Type B pancreatic cell (in vitro differentiated cells): ENCODE results near the gene SLC25A48. TPM values are rescaled to one million over a fixed set of nuclear protein-coding genes. Genes with fewer than 3 reads are reported as not detected.

Experiments used
- DNase-seq: peaks from one replicate; pipeline ENCODE4 v3.0.0; 2021; ENCODE audit warnings: mixed read lengths; ENCODE audit not compliant: unreplicated experiment; ENCODE audit errors: extremely low spot score
- H3K27ac Mint-ChIP-seq: 2 replicates; pipeline ENCODE4 v1.8.0; 2021; ENCODE audit warnings: mild to moderate bottlenecking, mixed read lengths
- H3K27me3 Mint-ChIP-seq: 2 replicates; pipeline ENCODE4 v1.8.0; 2021; ENCODE audit warnings: mixed read lengths
- H3K36me3 Mint-ChIP-seq: 2 replicates; pipeline ENCODE4 v1.8.0; 2021; ENCODE audit warnings: mixed read lengths
- H3K4me1 Mint-ChIP-seq: one replicate; pipeline ENCODE4 v1.8.0; 2021; ENCODE audit warnings: mixed read lengths; ENCODE audit not compliant: unreplicated experiment
- H3K4me3 Mint-ChIP-seq: 2 replicates; pipeline ENCODE4 v1.8.0; 2021; ENCODE audit warnings: mild to moderate bottlenecking, mixed read lengths
- H3K9me3 Mint-ChIP-seq: 2 replicates; pipeline ENCODE4 v1.8.0; 2021; ENCODE audit warnings: mixed read lengths
- CTCF ChIP-seq: fragments of 200-600 bp; sonication (generic); conservative IDR thresholded peaks from 2 replicates; pipeline ENCODE4 v1.5.0; 2021; ENCODE audit warnings: antibody characterized with exemption, mild to moderate bottlenecking
- total RNA-seq: library from RNA; stranded (reverse); gene quantifications from 2 replicates; pipeline ENCODE4 v1.2.1, GENCODE V29; 2021; ENCODE audit warnings: low replicate concordance

Gene SLC25A48
- total RNA-seq, 1 donor from 2014 or later: 8.2 TPM

GRCh38 chr5:135846311-135846710, 11.8 kb downstream of the SLC25A48 start:
- Mint-ChIP-seq H3K27me3 (peaks cover 14% of the 10 kb centered on the region), H3K4me3 (no peak overlapping the region), H3K9me3 (no peaks in the 10 kb centered on the region), H3K4me1 (no peaks in the 10 kb centered on the region), H3K36me3 (no peaks in the 10 kb centered on the region), H3K27ac (no peak overlapping the region)
- no peak for DNase-seq
- TF ChIP-seq CTCF: no peak

GRCh38 chr5:135847976-135848375, 13.5 kb downstream of the SLC25A48 start:
- no peak for TF ChIP-seq CTCF
- Mint-ChIP-seq H3K4me1 (no peaks in the 10 kb centered on the region), H3K27ac (no peak overlapping the region), H3K4me3 (no peak overlapping the region), H3K27me3 (peaks cover 8% of the 10 kb centered on the region), H3K9me3 (no peaks in the 10 kb centered on the region), H3K36me3 (no peaks in the 10 kb centered on the region)
- no peak for DNase-seq

- no peaks in the 10 kb centered on the region for H3K36me3 Mint-ChIP-seq
- no peak for DNase-seq
- no peaks in the 10 kb centered on the region for H3K4me1 Mint-ChIP-seq
- no peak overlapping the region for H3K4me3 Mint-ChIP-seq
- no peak for TF ChIP-seq CTCF
- H3K27ac Mint-ChIP-seq: no peak overlapping the region
- peaks cover 8% of the 10 kb centered on the region for H3K27me3 Mint-ChIP-seq
- H3K9me3 Mint-ChIP-seq: peaks cover 6% of the 10 kb centered on the region
Measured at GRCh38 chr5:135850231-135850630, 15.8 kb downstream of the SLC25A48 start.

GRCh38 chr5:135850671-135851070, 16.2 kb downstream of the SLC25A48 start:
- Mint-ChIP-seq H3K9me3 (peaks cover 6% of the 10 kb centered on the region), H3K27me3 (peaks cover 8% of the 10 kb centered on the region), H3K4me1 (no peaks in the 10 kb centered on the region), H3K27ac (no peak overlapping the region), H3K4me3 (no peak overlapping the region), H3K36me3 (no peaks in the 10 kb centered on the region)
- no peak for DNase-seq
- no peak for TF ChIP-seq CTCF

- DNase-seq: no peak
- no peak for TF ChIP-seq CTCF
- Mint-ChIP-seq H3K27me3 (peaks cover 10% of the 10 kb centered on the region), H3K9me3 (peaks cover 6% of the 10 kb centered on the region), H3K4me1 (no peaks in the 10 kb centered on the region), H3K36me3 (no peaks in the 10 kb centered on the region), H3K4me3 (no peak overlapping the region), H3K27ac (no peak overlapping the region)
Measured at GRCh38 chr5:135851186-135851914, 16.9 kb downstream of the SLC25A48 start.
